Nephron (organoid): ENCODE measurements around the gene HDAC4.

Experiments
- H3K27ac Mint-ChIP-seq, 3 experiments: 2 replicates each; pipeline ENCODE4 v1.8.0; 2020; ENCODE audit warnings: mixed read lengths in 3 of 3, mild to moderate bottlenecking in 2 of 3, moderate library complexity in 1 of 3
- H3K27me3 Mint-ChIP-seq: 2 replicates; pipeline ENCODE4 v1.8.0; 2021; ENCODE audit warnings: low read depth, mild to moderate bottlenecking, moderate library complexity, mixed read lengths
- H3K36me3 Mint-ChIP-seq: 2 replicates; pipeline ENCODE4 v1.8.0; 2020; ENCODE audit warnings: low read depth, mixed read lengths
- H3K4me1 Mint-ChIP-seq: 2 replicates; pipeline ENCODE4 v1.8.0; 2020; ENCODE audit warnings: mixed read lengths
- H3K4me3 Mint-ChIP-seq, 3 experiments: 2 replicates each; pipeline ENCODE4 v1.8.0; 2020; ENCODE audit warnings: mild to moderate bottlenecking in 3 of 3, mixed read lengths in 3 of 3, moderate library complexity in 2 of 3
- H3K9me3 Mint-ChIP-seq: 2 replicates; pipeline ENCODE4 v1.8.0; 2020; ENCODE audit warnings: mixed read lengths
- CTCF ChIP-seq, 3 experiments: fragments of 200-600 bp; sonication (generic); IDR thresholded peaks; one replicate each; pipeline ENCODE4 v1.5.0; 2021; ENCODE audit warnings: antibody characterized with exemption in 3 of 3; ENCODE audit not compliant: unreplicated experiment in 3 of 3

HDAC4 gene

GRCh38 chr2:239213643-239214101, 187.1 kb downstream of the HDAC4 start:
- Mint-ChIP-seq H3K27ac (no peak overlapping the region), H3K4me1 (peaks cover 47% of the 10 kb centered on the region), H3K4me3 (no peak overlapping the region), H3K27me3 (no peaks in the 10 kb centered on the region), H3K9me3 (no peaks in the 10 kb centered on the region), H3K36me3 (no peaks in the 10 kb centered on the region)
- TF ChIP-seq CTCF (IDR thresholded peaks at IDR 0.05; ENCODE audit: unreplicated experiment in 3 of 3) = no peak

- no peaks in the 10 kb centered on the region for H3K36me3 Mint-ChIP-seq
Observed at GRCh38 chr2:239212929-239213642, 187.7 kb downstream of the HDAC4 start.

GRCh38 chr2:239212121-239212928, 188.5 kb downstream of the HDAC4 start:
- Mint-ChIP-seq H3K4me1 (peaks cover 47% of the 10 kb centered on the region), H3K27me3 (no peaks in the 10 kb centered on the region), H3K27ac (peak overlapping the region; percentile 18 to 56 (median 51)), H3K9me3 (no peaks in the 10 kb centered on the region), H3K4me3 (no peak overlapping the region), H3K36me3 (no peaks in the 10 kb centered on the region)
- no peak for TF ChIP-seq CTCF (IDR thresholded peaks at IDR 0.05; ENCODE audit: unreplicated experiment in 3 of 3)

More at GRCh38 chr2:239212929-239213642, 187.7 kb downstream of the HDAC4 start:
- no peak for TF ChIP-seq CTCF (IDR thresholded peaks at IDR 0.05; ENCODE audit: unreplicated experiment in 3 of 3)
- Mint-ChIP-seq H3K4me3 (no peak overlapping the region), H3K9me3 (no peaks in the 10 kb centered on the region), H3K4me1 (peaks cover 47% of the 10 kb centered on the region), H3K27me3 (no peaks in the 10 kb centered on the region), H3K27ac (peak overlapping the region in 1 of 3 experiments; percentile 56)

- peaks cover 46% of the 10 kb centered on the region for H3K4me1 Mint-ChIP-seq
- peak overlapping the region in 2 of 3 experiments; percentile 51 to 56 for H3K27ac Mint-ChIP-seq
- no peaks in the 10 kb centered on the region for H3K9me3 Mint-ChIP-seq
- no peak overlapping the region for H3K4me3 Mint-ChIP-seq
- no peak for TF ChIP-seq CTCF (IDR thresholded peaks at IDR 0.05; ENCODE audit: unreplicated experiment in 3 of 3)
- no peaks in the 10 kb centered on the region for H3K36me3 Mint-ChIP-seq
- no peaks in the 10 kb centered on the region for H3K27me3 Mint-ChIP-seq
Observed at GRCh38 chr2:239211396-239212094, 189.3 kb downstream of the HDAC4 start.

GRCh38 chr2:239209783-239210182, 191.0 kb downstream of the HDAC4 start:
- Mint-ChIP-seq H3K27ac (no peak overlapping the region), H3K4me3 (no peak overlapping the region), H3K36me3 (no peaks in the 10 kb centered on the region), H3K4me1 (peaks cover 37% of the 10 kb centered on the region), H3K9me3 (no peaks in the 10 kb centered on the region), H3K27me3 (no peaks in the 10 kb centered on the region)
- TF ChIP-seq CTCF (IDR thresholded peaks at IDR 0.05; ENCODE audit: unreplicated experiment in 3 of 3) = no peak
